Epithelial cell of prostate (primary cell): ENCODE results near the gene KPNA5.
"Not testable (repeated sequence)": the region's sequence is repeated elsewhere in the genome, so short reads cannot be mapped to it uniquely, and the experiment has no call there.

Source experiments
- DNase-seq: peaks from one replicate; pipeline ENCODE4 v3.0.0-alpha.2; 2011; ENCODE audit warnings: low read depth, low spot score
- H3K27ac ChIP-seq: fragments of 450-650 bp; 2 replicates; pipeline ENCODE4 v1.5.1; 2017; ENCODE audit warnings: mild to moderate bottlenecking

KPNA5 gene

DNA sequence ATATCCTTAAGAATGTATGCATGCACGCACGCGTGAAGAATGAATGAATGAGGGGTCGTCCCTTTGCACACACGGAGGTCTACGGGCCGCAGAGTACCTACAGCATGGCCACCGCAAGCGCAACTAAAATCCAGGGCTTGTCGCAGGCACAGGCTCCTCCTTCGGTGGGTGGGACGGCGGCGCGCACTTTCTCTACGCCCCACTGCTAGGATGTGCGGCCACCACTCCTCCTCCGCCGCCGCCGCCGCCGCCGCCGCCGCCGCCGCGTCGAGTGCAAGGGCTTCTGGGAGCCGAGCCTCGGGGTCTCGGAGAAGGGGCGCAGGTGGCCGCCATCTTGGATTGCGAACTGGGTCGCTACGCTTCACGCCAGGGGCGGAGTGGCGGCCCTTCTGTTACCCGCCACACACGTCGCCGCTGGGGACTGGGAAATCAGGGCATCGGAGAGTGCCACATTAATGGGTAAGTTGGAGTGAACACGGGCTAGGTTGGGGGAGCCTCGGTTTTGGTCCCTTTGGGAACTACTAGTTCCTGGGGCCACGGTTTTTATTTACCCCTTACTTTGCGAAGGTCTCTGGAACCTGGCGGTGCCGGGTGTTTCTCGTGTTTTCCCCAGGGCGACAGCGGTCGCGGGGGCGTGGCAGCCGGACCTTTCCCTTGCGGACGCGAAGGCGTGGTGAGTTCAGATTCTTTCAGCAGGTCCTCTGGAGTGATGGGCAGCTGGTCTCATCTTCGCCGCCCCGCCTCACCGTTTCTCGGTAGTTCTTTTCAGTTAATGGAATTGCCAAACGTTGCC is at the start of gene KPNA5:
KPNA5 (plus strand) TSS at position 332 of the 793 bp plus-strand sequence; CDS start at position 456, 124 bp downstream.
- DNase-seq: no peak
- H3K27ac ChIP-seq: peak within 1 kb of the TSS; percentile 62

- H3K27ac ChIP-seq: no peak overlapping the region
Measured at GRCh38 chr6:116631379-116631990, 49.5 kb upstream of the KPNA5 start.

GRCh38 chr6:116633685-116634084 is 47.3 kb upstream of the KPNA5 start:
- DNase-seq: no peak
- H3K27ac ChIP-seq: no peak overlapping the region

More at GRCh38 chr6:116631379-116631990, 49.5 kb upstream of the KPNA5 start:
- DNase-seq: no peak

DNA sequence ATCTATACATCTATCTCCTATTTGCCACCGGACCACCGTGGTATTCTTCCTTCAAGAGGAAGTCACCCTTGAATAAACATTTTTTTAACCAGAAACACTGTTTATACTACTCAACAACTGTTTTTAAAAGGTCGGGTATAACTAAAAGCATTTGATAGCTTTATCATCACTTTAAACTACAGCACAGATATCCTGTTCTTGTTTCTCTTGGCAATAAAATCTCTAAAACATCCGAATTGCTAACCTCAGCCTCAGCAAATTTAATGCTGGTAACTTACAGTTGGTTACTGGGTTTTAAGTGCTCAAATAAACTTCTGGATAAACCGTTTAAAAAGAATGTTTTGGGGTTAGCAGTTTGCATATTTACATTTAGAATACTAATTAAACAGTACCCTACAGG is 32.9 kb upstream of the KPNA5 start:
- no peak for DNase-seq
- H3K27ac ChIP-seq: no peak overlapping the region

GRCh38 chr6:116649129-116649528 is 31.9 kb upstream of the KPNA5 start:
- DNase-seq: no peak
- no peak overlapping the region for H3K27ac ChIP-seq

DNA sequence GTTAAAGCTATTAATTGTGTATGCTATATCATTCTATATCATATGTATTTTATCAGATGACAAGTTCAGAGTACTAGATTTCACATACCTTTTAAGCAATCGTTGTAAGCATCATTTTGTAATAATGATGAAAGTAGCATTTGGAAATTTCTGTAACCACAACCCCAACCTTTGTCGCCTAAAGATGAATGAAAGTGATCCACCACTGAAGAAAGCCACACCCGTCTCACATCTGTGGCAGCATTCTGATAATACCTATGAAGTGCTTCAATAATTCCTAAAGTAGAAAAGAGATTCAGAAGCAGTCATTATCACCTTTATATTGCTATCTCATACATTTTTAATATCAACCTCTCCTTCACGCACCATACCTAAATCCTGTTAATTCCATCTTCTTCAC is 29.1 kb upstream of the KPNA5 start:
- no peak for DNase-seq
- no peak overlapping the region for H3K27ac ChIP-seq

GRCh38 chr6:116661594-116661993 is 19.4 kb upstream of the KPNA5 start:
- DNase-seq: no peak
- no peak overlapping the region for H3K27ac ChIP-seq

DNA sequence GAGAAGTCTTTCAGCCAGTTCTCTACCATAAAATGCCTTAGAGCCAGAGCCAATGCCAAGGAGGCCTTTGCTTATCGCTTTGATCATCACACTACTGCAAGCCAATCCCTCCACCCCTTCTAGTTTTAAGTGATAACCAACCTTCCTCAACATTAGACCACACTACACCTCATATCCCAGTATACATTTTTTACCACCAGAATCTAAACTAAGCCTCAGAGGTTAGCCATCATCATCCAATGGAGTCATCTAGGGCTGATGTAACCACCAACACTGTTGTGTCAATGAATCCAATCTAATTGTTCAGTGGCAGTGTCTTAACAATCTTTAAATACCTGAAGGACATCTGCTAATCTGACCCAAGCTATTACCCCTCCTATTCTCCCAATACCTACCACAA is 18.8 kb upstream of the KPNA5 start:
- DNase-seq: no peak
- peak overlapping the region; percentile 24 for H3K27ac ChIP-seq

- H3K27ac ChIP-seq: no peak overlapping the region
- no peak for DNase-seq
Measured at GRCh38 chr6:116663308-116663707, 17.7 kb upstream of the KPNA5 start.

GRCh38 chr6:116664169-116664568 is 16.8 kb upstream of the KPNA5 start:
- DNase-seq: not testable (repeated sequence)

GRCh38 chr6:116665464-116665863 is 15.5 kb upstream of the KPNA5 start:
- no peak for DNase-seq
- H3K27ac ChIP-seq: no peak overlapping the region

More at GRCh38 chr6:116664169-116664568, 16.8 kb upstream of the KPNA5 start:
- not testable (repeated sequence) for H3K27ac ChIP-seq

DNA sequence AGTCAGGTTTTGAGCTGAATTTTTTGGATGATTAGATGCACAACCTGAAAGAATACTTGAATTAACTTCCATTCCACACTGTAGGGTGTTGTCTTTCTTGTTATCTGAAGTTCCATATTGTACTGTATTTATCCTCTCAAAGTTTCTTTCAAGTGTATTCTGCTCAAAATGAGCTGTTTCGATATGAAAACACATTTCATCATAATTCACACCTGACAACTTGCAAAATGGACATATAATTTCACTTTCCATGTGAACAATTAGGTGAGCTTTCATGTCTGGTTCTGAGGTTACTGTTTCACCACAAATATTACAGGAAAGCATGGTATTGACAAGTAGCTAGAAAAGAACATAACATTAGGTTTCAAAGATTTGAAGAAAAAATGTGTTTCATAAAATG is 14.1 kb upstream of the KPNA5 start:
- no peak overlapping the region for H3K27ac ChIP-seq
- no peak for DNase-seq

GRCh38 chr6:116667623-116668022 is 13.4 kb upstream of the KPNA5 start:
- no peak for DNase-seq
- peak overlapping the region; percentile 88 for H3K27ac ChIP-seq

DNA sequence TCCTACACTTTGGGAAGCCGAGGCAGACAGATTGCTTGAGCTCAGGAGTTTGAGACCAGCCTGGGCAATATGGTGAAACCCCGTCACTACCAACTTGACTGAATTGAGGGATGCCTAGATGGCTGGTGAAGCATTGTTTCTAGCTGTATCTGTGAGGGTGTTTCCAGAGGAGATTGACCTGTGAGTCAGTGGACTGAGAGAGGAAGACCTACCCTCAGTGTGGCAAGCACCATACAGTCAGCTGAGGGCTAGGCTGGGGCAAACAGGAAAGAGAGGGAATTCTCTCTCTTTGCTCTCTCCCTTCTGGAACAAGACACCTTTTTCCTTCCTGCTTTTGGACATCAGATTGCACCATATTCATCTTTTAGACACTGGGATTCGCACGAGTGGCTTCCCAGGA is 8.7 kb upstream of the KPNA5 start:
- no peak overlapping the region for H3K27ac ChIP-seq
- DNase-seq: no peak

- no peak for DNase-seq
- H3K27ac ChIP-seq: no peak overlapping the region
Measured at GRCh38 chr6:116676021-116676420, 5.0 kb upstream of the KPNA5 start.

- no peak overlapping the region for H3K27ac ChIP-seq
- DNase-seq: no peak
Measured at GRCh38 chr6:116682334-116682712, 1.3 kb downstream of the KPNA5 start.

GRCh38 chr6:116685437-116685993 is 4.5 kb downstream of the KPNA5 start:
- H3K27ac ChIP-seq: no peak overlapping the region
- DNase-seq: no peak

GRCh38 chr6:116686475-116687101 is 5.6 kb downstream of the KPNA5 start:
- H3K27ac ChIP-seq, DNase-seq: not testable (repeated sequence)

GRCh38 chr6:116691154-116691553 is 10.1 kb downstream of the KPNA5 start:
- H3K27ac ChIP-seq: no peak overlapping the region
- DNase-seq: no peak

DNA sequence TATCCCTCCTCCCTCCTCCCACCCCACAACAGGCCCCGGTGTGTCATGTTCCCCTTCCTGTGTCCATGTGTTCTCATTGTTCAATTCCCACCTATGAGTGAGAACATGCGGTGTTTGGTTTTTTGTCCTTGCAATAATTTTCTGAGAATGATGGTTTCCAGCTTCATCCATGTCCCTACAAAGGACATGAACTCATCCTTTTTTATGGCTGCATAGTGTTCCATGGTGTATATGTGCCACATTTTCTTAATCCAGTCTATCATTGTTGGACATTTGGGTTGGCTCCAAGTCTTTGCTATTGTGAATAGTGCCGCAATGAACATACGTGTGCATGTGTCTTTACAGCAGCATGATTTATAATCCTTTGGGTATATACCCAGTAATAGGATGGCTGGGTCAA is 11.9 kb downstream of the KPNA5 start:
- H3K27ac ChIP-seq, DNase-seq: not testable (repeated sequence)

GRCh38 chr6:116693275-116693674 is 12.3 kb downstream of the KPNA5 start:
- not testable (repeated sequence) for DNase-seq, H3K27ac ChIP-seq
